HCT116 (cell line): ENCODE measurements around the gene UAP1. TPM values are rescaled to one million over a fixed set of nuclear protein-coding genes. Genes with fewer than 3 reads are reported as not detected.

ENCODE experiments used
- ATAC-seq: fragments of 200-7000 bp; cut with Tn5 transposase; 2 replicates; pipeline ENCODE4 v1.9.1; 2020; ENCODE audit warnings: mild to moderate bottlenecking, moderate library complexity
- BruUV-seq: library from RNA; stranded (reverse); fragments of 400-500 nt; replicated peaks from 2 replicates; lab custom pipeline; 2021; lab: Mats Ljungman, UMichigan
- CTCF ChIA-PET: fragments of 300-600 bp; sonication (Branson Sonifier 250); formaldehyde crosslinking; loops from one replicate; lab custom pipeline; 2021; ENCODE audit warnings: antibody characterized with exemption; lab: Charles Lee
- POLR2A ChIA-PET: fragments of 300-600, 350-600 bp; sonication (Branson Sonifier 250); formaldehyde crosslinking; loops from one replicate; lab custom pipeline; 2021; ENCODE audit warnings: antibody characterized with exemption; lab: Charles Lee
- RAD21 ChIA-PET, 2 experiments: fragments of 300-600 bp; sonication (Branson Sonifier 250); formaldehyde crosslinking; loops; one replicate each; lab custom pipeline; 2023; ENCODE audit warnings: low total read pairs in 2 of 2; ENCODE audit not compliant: uncharacterized antibody in 2 of 2, unreplicated experiment in 2 of 2, low non-redundant PET in 1 of 2; lab: Charles Lee
- DNase-seq: peaks from one replicate; pipeline ENCODE4 v3.0.0-alpha.2; 2010; ENCODE audit warnings: low read depth, low spot score
- H2AFZ ChIP-seq: fragments of 200-600 bp; shearing (Covaris generic), sonication (generic); 2 replicates; pipeline ENCODE4 v1.6.1; 2017; ENCODE audit warnings: low read depth, mixed run types, mixed read lengths, antibody characterized with exemption, low read length; ENCODE audit not compliant: poor library complexity, severe bottlenecking
- H3K27ac ChIP-seq: 2 replicates; pipeline ENCODE4 v1.5.1; 2012; ENCODE audit warnings: low read depth, low read length
- H3K27me3 ChIP-seq: fragments of 200-600 bp; sonication (generic); 2 replicates; pipeline ENCODE4 v1.6.1; 2016; ENCODE audit warnings: mixed run types, low read length, mixed read lengths; ENCODE audit not compliant: insufficient read depth
- H3K36me3 ChIP-seq, 2 experiments: fragments of 200-500 bp in 1 of 2; fragments of 200-600 bp in 1 of 2; sonication (Bioruptor generic) in 1 of 2; sonication (generic) in 1 of 2; 2 replicates each; pipeline versions ENCODE4 v1.5.1 to v1.6.1; 2014 to 2016; ENCODE audit warnings: low read length in 2 of 2, inconsistent platforms in 1 of 2, mixed read lengths in 1 of 2, mixed run types in 1 of 2; ENCODE audit not compliant: insufficient read depth in 2 of 2, control insufficient read depth in 1 of 2
- H3K4me1 ChIP-seq, 2 experiments: fragments of 200-600 bp in 1 of 2; sonication (generic) in 1 of 2; 2 replicates each; pipeline versions ENCODE4 v1.5.1 to v1.6.1; 2012 to 2017; ENCODE audit warnings: low read length in 2 of 2, inconsistent platforms in 1 of 2, mild to moderate bottlenecking in 1 of 2, mixed read lengths in 1 of 2, mixed run types in 1 of 2, moderate library complexity in 1 of 2; ENCODE audit not compliant: insufficient read depth in 2 of 2, control insufficient read depth in 1 of 2
- H3K4me2 ChIP-seq: fragments of 200-600 bp; sonication (generic); 2 replicates; pipeline ENCODE4 v1.6.1; 2017; ENCODE audit warnings: mixed run types, low read length, mixed read lengths
- H3K4me3 ChIP-seq, 2 experiments: fragments of 200-600 bp in 1 of 2; sonication (generic) in 1 of 2; replicated peaks in 1 of 2; 2 replicates each; pipeline ENCODE4 v1.5.1; 2011 to 2016; ENCODE audit warnings: low read length in 2 of 2, control low read depth in 1 of 2, low read depth in 1 of 2, mild to moderate bottlenecking in 1 of 2, mixed read lengths in 1 of 2, mixed run types in 1 of 2
- H3K79me2 ChIP-seq: fragments of 200-600 bp; sonication (generic); 2 replicates; pipeline ENCODE4 v1.6.1; 2017; ENCODE audit warnings: mild to moderate bottlenecking, mixed run types, low read length, moderate library complexity, mixed read lengths; ENCODE audit not compliant: insufficient read depth
- H3K9ac ChIP-seq: fragments of 200-600 bp; sonication (generic); 2 replicates; pipeline ENCODE4 v1.6.1; 2016; ENCODE audit warnings: low read length, mixed read lengths
- H3K9me2 ChIP-seq: fragments of 200-600 bp; sonication (generic), shearing (Covaris generic); 2 replicates; pipeline ENCODE4 v1.6.1; 2017; ENCODE audit warnings: mixed run types, mild to moderate bottlenecking, moderate library complexity; ENCODE audit not compliant: insufficient read depth
- H3K9me3 ChIP-seq, 2 experiments: fragments of 200-500 bp in 1 of 2; fragments of 200-600 bp in 1 of 2; sonication (Bioruptor generic) in 1 of 2; sonication (generic) in 1 of 2; 2 replicates each; pipeline ENCODE4 v1.6.1; 2014 to 2017; ENCODE audit warnings: low read length in 2 of 2, mixed read lengths in 2 of 2, inconsistent platforms in 1 of 2, low read depth in 1 of 2, mild to moderate bottlenecking in 1 of 2, mixed run types in 1 of 2, moderate library complexity in 1 of 2; ENCODE audit not compliant: control insufficient read depth in 1 of 2, insufficient read depth in 1 of 2
- H4K20me1 ChIP-seq: fragments of 200-600 bp; sonication (generic), shearing (Covaris generic); 2 replicates; pipeline ENCODE4 v1.6.1; 2017; ENCODE audit warnings: mixed run types, mild to moderate bottlenecking, moderate library complexity; ENCODE audit not compliant: insufficient read depth
- ATF3 ChIP-seq: IDR thresholded peaks from 2 replicates; pipeline ENCODE4 v1.6.1; 2012
- CBX3 ChIP-seq: IDR thresholded peaks from 2 replicates; pipeline ENCODE4 v1.6.1; 2012; ENCODE audit warnings: low read depth
- CEBPB ChIP-seq: IDR thresholded peaks from 2 replicates; pipeline ENCODE4 v1.6.1; 2012; ENCODE audit warnings: low read depth
- CTCF ChIP-seq, 3 experiments: fragments of 200-600 bp in 1 of 3; sonication (generic) in 1 of 3; IDR thresholded peaks in 2 of 3; conservative IDR thresholded peaks in 1 of 3; 2 replicates each; pipeline ENCODE4 v1.5.1; 2012 to 2017; ENCODE audit warnings: low read depth in 2 of 3, low read length in 2 of 3, antibody characterized with exemption in 1 of 3, borderline replicate concordance in 1 of 3, control low read depth in 1 of 3, mild to moderate bottlenecking in 1 of 3, mixed read lengths in 1 of 3, mixed run types in 1 of 3, moderate library complexity in 1 of 3; ENCODE audit not compliant: insufficient read depth in 1 of 3
- EGR1 ChIP-seq: IDR thresholded peaks from 2 replicates; pipeline ENCODE4 v1.6.1; 2012; ENCODE audit warnings: low read depth
- EZH2 ChIP-seq: fragments of 200-600 bp; sonication (generic); IDR thresholded peaks from 2 replicates; pipeline ENCODE4 v1.6.1; 2017; ENCODE audit warnings: antibody characterized with exemption, mixed run types
- EZH2phosphoT487 ChIP-seq: fragments of 200-600 bp; IDR thresholded peaks from 2 replicates; pipeline ENCODE4 v1.6.1; 2018; ENCODE audit warnings: antibody characterized with exemption, borderline replicate concordance
- JUND ChIP-seq: IDR thresholded peaks from 2 replicates; pipeline ENCODE4 v1.6.1; 2012
- MAX ChIP-seq: IDR thresholded peaks from 2 replicates; pipeline ENCODE4 v1.6.1; 2012
- POLR2A ChIP-seq: IDR thresholded peaks from 2 replicates; pipeline ENCODE4 v1.7.0; 2011; ENCODE audit warnings: borderline replicate concordance; ENCODE audit not compliant: insufficient read depth, insufficient read length; ENCODE audit errors: extremely low read depth
- POLR2AphosphoS5 ChIP-seq: IDR thresholded peaks from 2 replicates; pipeline ENCODE4 v1.6.1; 2011; ENCODE audit warnings: mild to moderate bottlenecking, low read depth, low read length, moderate library complexity
- REST ChIP-seq: IDR thresholded peaks from 2 replicates; pipeline ENCODE4 v1.6.1; 2012; ENCODE audit warnings: low read depth
- SIN3A ChIP-seq: IDR thresholded peaks from 2 replicates; pipeline ENCODE4 v1.6.1; 2012; ENCODE audit warnings: low read depth
- SP1 ChIP-seq: IDR thresholded peaks from 2 replicates; pipeline ENCODE4 v1.6.1; 2012; ENCODE audit warnings: low read depth
- SRF ChIP-seq: IDR thresholded peaks from 2 replicates; pipeline ENCODE4 v1.6.1; 2012; ENCODE audit warnings: low read depth
- YY1 ChIP-seq: IDR thresholded peaks from 2 replicates; pipeline ENCODE4 v1.6.1; 2011; ENCODE audit warnings: low read length, low read depth, moderate library complexity, mild to moderate bottlenecking; ENCODE audit not compliant: insufficient replicate concordance; ENCODE audit errors: extremely low read depth
- ZFX ChIP-seq: fragments of 450-650 bp; IDR thresholded peaks from 2 replicates; pipeline ENCODE4 v1.6.1; 2017
- ZNF274 ChIP-seq: fragments of 200-500 bp; sonication (Bioruptor generic); IDR thresholded peaks from 2 replicates; pipeline ENCODE4 v1.6.1; 2014; ENCODE audit warnings: mild to moderate bottlenecking, low read depth, low read length, inconsistent platforms
- intact Hi-C: fragments of 100-400 bp; cut with micrococcal nuclease; formaldehyde crosslinking; loops from 2 replicates; pipeline ENCODE4 v1.10.0; 2022
- total RNA-seq: library from RNA; stranded (reverse); gene quantifications from one replicate; pipeline ENCODE4 v1.2.1, GENCODE V29; 2021; ENCODE audit not compliant: unreplicated experiment

Gene UAP1
- total RNA-seq, 1 experiment from 2014 or later: 51.4 TPM

GRCh38 chr1:162578071-162578700, 16.7 kb downstream of the UAP1 start:
- Histone ChIP-seq H4K20me1 (no peaks in the 10 kb centered on the region), H3K9ac (no peak overlapping the region), H3K36me3 (peaks cover 5 to 15% of the 10 kb centered on the region in 2 experiments), H3K9me3 (no peaks in the 10 kb centered on the region), H3K9me2 (no peaks in the 10 kb centered on the region), H3K4me1 (no peaks in the 10 kb centered on the region), H3K4me2 (no peak overlapping the region), H3K27me3 (no peaks in the 10 kb centered on the region), H3K79me2 (peaks cover 20% of the 10 kb centered on the region), H2AFZ (no peak overlapping the region), H3K4me3 (no peak overlapping the region), H3K27ac (no peak overlapping the region)
- POLR2A ChIA-PET: no interaction called here
- TF ChIP-seq ATF3 (no peak), MAX (no peak), SIN3A (no peak), YY1 (no peak), ZFX (no peak), CTCF (IDR thresholded peaks at IDR 0.05 in 2 of 3, conservative IDR thresholded peaks at IDR 0.05 in 1 of 3; ENCODE audit: borderline replicate concordance in 1 of 3, insufficient read depth in 1 of 3, low read depth in 2 of 3, low read length in 2 of 3) (no peak), SRF (no peak), JUND (no peak), EZH2 (no peak), EGR1 (no peak), CEBPB (no peak), EZH2phosphoT487 (no peak), SP1 (no peak), REST (no peak), POLR2A (no peak), ZNF274 (no peak), CBX3 (no peak), POLR2AphosphoS5 (no peak)
- DNase-seq (no peak), ATAC-seq (no peak)
- RAD21 ChIA-PET: no interaction called here
- CTCF ChIA-PET: no interaction called here
- no TSS peak for BruUV-seq
- intact Hi-C loops: no loop called here
